SJSA1 (cell line): Measurements from ENCODE around the gene CCDC33. TPM values are rescaled to one million over a fixed set of nuclear protein-coding genes. Genes with fewer than 3 reads are reported as not detected.

Experiments
- DNase-seq, 2 experiments: peaks; one replicate each; pipeline ENCODE4 v3.0.0-alpha.2; 2015 to 2020; ENCODE audit warnings: low spot score in 2 of 2, low read depth in 1 of 2
- H3K27ac ChIP-seq: fragments of 250-450 bp; sonication (Bioruptor Pico); 2 replicates; pipeline ENCODE4 v1.5.1; 2020; ENCODE audit warnings: mild to moderate bottlenecking, moderate library complexity
- H3K27me3 ChIP-seq: fragments of 250-450 bp; sonication (Bioruptor Pico); replicated peaks from 2 replicates; pipeline ENCODE4 v1.5.1; 2020; ENCODE audit warnings: mild to moderate bottlenecking, moderate library complexity
- H3K36me3 ChIP-seq: fragments of 250-450 bp; sonication (Bioruptor Pico); 2 replicates; pipeline ENCODE4 v1.5.1; 2020; ENCODE audit warnings: mild to moderate bottlenecking
- H3K4me1 ChIP-seq: fragments of 250-450 bp; sonication (Bioruptor Pico); replicated peaks from 2 replicates; pipeline ENCODE4 v1.6.1; 2021; ENCODE audit warnings: mild to moderate bottlenecking
- H3K4me3 ChIP-seq: fragments of 250-450 bp; sonication (Bioruptor Pico); 2 replicates; pipeline ENCODE4 v1.5.1; 2020; ENCODE audit warnings: mild to moderate bottlenecking
- H3K9me3 ChIP-seq: fragments of 250-450 bp; sonication (Bioruptor Pico); replicated peaks from 2 replicates; pipeline ENCODE4 v1.5.1; 2020; ENCODE audit warnings: mild to moderate bottlenecking
- total RNA-seq: library from RNA; depleted of rRNA; stranded (reverse); fragments of >200 nt; shearing (Covaris generic); gene quantifications from 2 replicates; pipeline ENCODE4 v1.2.3, GENCODE V29; 2014

Gene CCDC33
- total RNA-seq, 1 experiment from 2014 or later, result not detected

GRCh38 chr15:74318376-74319137 is 82.4 kb downstream of the CCDC33 start:
- Histone ChIP-seq H3K27ac (peak overlapping the region; percentile 90), H3K4me3 (no peak overlapping the region), H3K4me1 (peaks cover 60% of the 10 kb centered on the region), H3K27me3 (no peaks in the 10 kb centered on the region), H3K36me3 (no peaks in the 10 kb centered on the region), H3K9me3 (no peaks in the 10 kb centered on the region)
- peak; percentile 35 to 63 for DNase-seq

- no peaks in the 10 kb centered on the region for H3K36me3 ChIP-seq
- DNase-seq, result no peak
- peak overlapping the region; percentile 52 for H3K27ac ChIP-seq
- peaks cover 60% of the 10 kb centered on the region for H3K4me1 ChIP-seq
- H3K4me3 ChIP-seq, result no peak overlapping the region
- H3K9me3 ChIP-seq, result no peaks in the 10 kb centered on the region
- H3K27me3 ChIP-seq, result no peaks in the 10 kb centered on the region
Measured at GRCh38 chr15:74319138-74319460, 83.0 kb downstream of the CCDC33 start.

- no peaks in the 10 kb centered on the region for H3K27me3 ChIP-seq
- no peak overlapping the region for H3K4me3 ChIP-seq
- peak overlapping the region; percentile 52 for H3K27ac ChIP-seq
- no peaks in the 10 kb centered on the region for H3K9me3 ChIP-seq
- H3K4me1 ChIP-seq, result peaks cover 57% of the 10 kb centered on the region
- DNase-seq, result peak in 1 of 2 experiments; percentile 45
- H3K36me3 ChIP-seq, result no peaks in the 10 kb centered on the region
Measured at GRCh38 chr15:74319596-74320351, 83.6 kb downstream of the CCDC33 start.

GRCh38 chr15:74320352-74321247 is 84.5 kb downstream of the CCDC33 start:
- Histone ChIP-seq H3K27me3 (no peaks in the 10 kb centered on the region), H3K27ac (peak overlapping the region; percentile 52; the same call in 1 of the 2 replicates), H3K4me1 (peaks cover 49% of the 10 kb centered on the region), H3K9me3 (no peaks in the 10 kb centered on the region), H3K4me3 (no peak overlapping the region), H3K36me3 (no peaks in the 10 kb centered on the region)
- peak; percentile 54 to 74 for DNase-seq

DNA sequence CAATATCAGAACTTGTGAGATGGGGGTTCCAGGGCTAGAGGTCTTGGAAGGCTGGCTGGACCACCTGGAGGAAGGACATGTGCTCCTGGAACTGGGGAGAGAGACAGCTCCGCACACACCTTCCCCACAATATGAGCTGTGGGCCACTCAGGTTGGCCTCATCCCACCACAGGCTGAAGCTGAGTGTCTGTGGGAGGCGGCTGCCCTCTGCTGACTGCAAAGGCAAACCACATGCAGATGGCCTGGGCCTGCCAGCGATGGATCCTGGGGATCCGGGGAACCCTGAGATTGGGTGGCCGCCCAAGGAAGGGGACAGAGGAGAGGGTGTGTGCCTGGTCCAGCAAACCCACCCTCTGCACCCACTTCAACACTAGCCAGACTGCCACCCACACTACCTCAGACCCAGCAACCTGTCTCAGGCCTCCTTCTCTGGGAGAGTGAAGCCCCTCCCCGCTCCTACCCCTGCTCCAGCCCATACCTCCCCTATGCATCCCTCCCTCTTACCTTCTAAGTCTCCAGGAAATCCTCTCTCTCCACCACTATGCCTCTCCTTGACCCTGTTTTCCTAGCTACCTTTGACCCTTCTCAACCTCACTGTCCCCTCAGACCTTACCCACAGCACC is 86.5 kb downstream of the CCDC33 start:
- Histone ChIP-seq H3K4me3 (no peak overlapping the region), H3K27me3 (no peaks in the 10 kb centered on the region), H3K36me3 (no peaks in the 10 kb centered on the region), H3K9me3 (no peaks in the 10 kb centered on the region), H3K27ac (no peak overlapping the region), H3K4me1 (peaks cover 31% of the 10 kb centered on the region)
- peak; percentile 51 to 71 for DNase-seq

GRCh38 chr15:74324714-74325113 is 88.6 kb downstream of the CCDC33 start:
- H3K9me3 ChIP-seq, result no peaks in the 10 kb centered on the region
- no peak for DNase-seq
- H3K27ac ChIP-seq, result no peak overlapping the region
- peaks cover 11% of the 10 kb centered on the region for H3K4me1 ChIP-seq
- H3K36me3 ChIP-seq, result no peaks in the 10 kb centered on the region
- H3K4me3 ChIP-seq, result no peak overlapping the region
- H3K27me3 ChIP-seq, result no peaks in the 10 kb centered on the region

DNA sequence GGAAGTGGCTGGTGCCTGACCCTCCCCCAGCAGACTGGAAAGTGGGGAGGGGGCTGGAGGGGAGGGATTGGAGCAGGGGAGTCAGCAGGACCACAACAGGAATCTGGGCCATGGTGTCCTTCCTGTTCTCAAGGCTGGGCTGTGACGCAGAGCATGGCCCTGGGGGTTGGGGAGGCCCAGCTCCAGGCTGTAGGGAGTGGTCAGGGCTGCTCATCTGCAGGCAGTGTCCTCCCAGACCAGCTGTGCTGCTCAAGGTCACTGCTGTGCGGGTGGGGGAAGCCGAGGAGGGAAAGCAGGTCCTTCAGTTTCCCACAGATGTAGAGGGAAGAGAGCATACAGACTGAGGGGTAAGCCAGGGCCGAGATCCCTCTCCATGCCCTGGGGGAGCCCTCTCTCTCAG is 90.6 kb downstream of the CCDC33 start:
- H3K27ac ChIP-seq, result no peak overlapping the region
- no peaks in the 10 kb centered on the region for H3K36me3 ChIP-seq
- DNase-seq, result no peak
- no peaks in the 10 kb centered on the region for H3K9me3 ChIP-seq
- H3K4me3 ChIP-seq, result no peak overlapping the region
- no peaks in the 10 kb centered on the region for H3K27me3 ChIP-seq
- H3K4me1 ChIP-seq, result no peaks in the 10 kb centered on the region

- no peaks in the 10 kb centered on the region for H3K27me3 ChIP-seq
- no peaks in the 10 kb centered on the region for H3K9me3 ChIP-seq
- no peaks in the 10 kb centered on the region for H3K36me3 ChIP-seq
- H3K27ac ChIP-seq, result no peak overlapping the region
- no peaks in the 10 kb centered on the region for H3K4me1 ChIP-seq
- no peak for DNase-seq
- H3K4me3 ChIP-seq, result no peak overlapping the region
Measured at GRCh38 chr15:74327756-74328155, 91.6 kb downstream of the CCDC33 start.

- H3K4me1 ChIP-seq, result no peaks in the 10 kb centered on the region
- H3K27me3 ChIP-seq, result no peaks in the 10 kb centered on the region
- H3K4me3 ChIP-seq, result no peak overlapping the region
- no peak for DNase-seq
- no peaks in the 10 kb centered on the region for H3K9me3 ChIP-seq
- no peaks in the 10 kb centered on the region for H3K36me3 ChIP-seq
- no peak overlapping the region for H3K27ac ChIP-seq
Measured at GRCh38 chr15:74328331-74329056, 92.4 kb downstream of the CCDC33 start.

GRCh38 chr15:74330861-74331408 is 94.8 kb downstream of the CCDC33 start:
- Histone ChIP-seq H3K27ac (no peak overlapping the region), H3K36me3 (no peaks in the 10 kb centered on the region), H3K4me1 (no peaks in the 10 kb centered on the region), H3K27me3 (no peaks in the 10 kb centered on the region), H3K4me3 (no peak overlapping the region), H3K9me3 (no peaks in the 10 kb centered on the region)
- DNase-seq, result no peak

DNA sequence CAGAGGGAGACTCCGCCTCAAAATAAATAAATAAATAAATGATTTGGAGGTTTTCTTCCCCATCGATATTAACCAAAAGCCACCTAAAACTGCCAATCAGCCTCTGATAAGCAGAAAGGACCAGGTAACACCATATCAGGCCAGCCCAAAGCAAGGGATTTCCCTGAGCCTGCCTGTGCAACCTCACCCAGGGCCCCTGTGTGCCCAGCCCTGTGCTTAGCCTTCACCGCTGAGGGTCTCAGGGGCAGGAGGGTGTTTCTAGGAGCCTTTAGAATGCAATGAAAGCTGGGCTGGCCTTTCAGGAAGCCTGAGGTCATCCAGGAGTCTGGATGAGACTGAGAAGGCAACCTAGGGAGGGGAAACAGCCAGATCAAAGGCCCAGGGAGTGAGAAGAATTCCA is 95.9 kb downstream of the CCDC33 start:
- Histone ChIP-seq H3K9me3 (no peaks in the 10 kb centered on the region), H3K27me3 (no peaks in the 10 kb centered on the region), H3K36me3 (no peaks in the 10 kb centered on the region), H3K27ac (no peak overlapping the region), H3K4me1 (peaks cover 7% of the 10 kb centered on the region), H3K4me3 (no peak overlapping the region)
- DNase-seq, result no peak

DNA sequence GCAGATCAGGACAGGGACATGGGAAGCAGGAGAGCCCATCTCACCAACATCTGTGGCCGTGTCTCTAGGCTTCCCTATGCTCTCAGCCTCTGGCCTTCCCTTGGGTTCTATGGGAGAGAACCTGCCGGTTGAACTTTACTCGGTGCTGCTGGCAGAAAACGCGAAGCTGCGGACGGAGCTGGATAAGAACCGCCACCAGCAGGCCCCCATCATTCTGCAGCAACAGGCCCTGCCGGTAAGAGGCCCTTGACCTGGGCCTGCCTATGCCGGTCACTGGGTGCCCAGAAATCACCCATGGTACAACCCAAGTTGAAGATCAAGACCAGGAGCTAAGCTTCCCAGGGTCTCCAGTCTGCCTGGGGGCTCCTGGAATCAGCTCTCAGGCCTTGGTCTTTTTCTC is 96.5 kb downstream of the CCDC33 start:
- Histone ChIP-seq H3K27ac (no peak overlapping the region), H3K9me3 (no peaks in the 10 kb centered on the region), H3K27me3 (no peaks in the 10 kb centered on the region), H3K36me3 (no peaks in the 10 kb centered on the region), H3K4me1 (peaks cover 10% of the 10 kb centered on the region), H3K4me3 (no peak overlapping the region)
- no peak for DNase-seq

DNA sequence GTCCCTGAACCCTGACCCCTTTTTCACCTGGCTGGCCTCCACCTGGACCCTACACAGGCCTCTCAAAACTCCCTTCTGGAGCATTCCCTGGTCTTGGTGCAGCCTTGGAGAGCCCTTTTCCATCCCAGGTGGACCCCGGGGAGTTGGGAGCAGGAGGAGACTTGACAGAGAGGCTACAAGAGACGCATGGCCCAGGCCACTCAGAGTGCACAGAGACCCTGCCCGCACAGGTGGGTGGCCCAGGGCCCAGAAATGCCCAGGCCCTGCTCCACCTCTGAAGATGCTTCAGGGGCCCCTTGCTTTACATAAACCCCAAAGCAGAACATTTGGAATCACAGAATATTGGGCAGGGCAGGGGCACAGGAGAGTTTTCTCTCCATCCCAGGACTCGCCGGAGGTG is 97.0 kb downstream of the CCDC33 start:
- DNase-seq, result no peak
- H3K27ac ChIP-seq, result no peak overlapping the region

More for the DNA sequence above, 97.0 kb downstream of the CCDC33 start:
- Histone ChIP-seq H3K27me3 (no peaks in the 10 kb centered on the region), H3K4me3 (no peak overlapping the region), H3K36me3 (no peaks in the 10 kb centered on the region), H3K4me1 (peaks cover 10% of the 10 kb centered on the region), H3K9me3 (no peaks in the 10 kb centered on the region)
